ENCODE data around the gene MAP1A. TPM values are rescaled to one million over a fixed set of nuclear protein-coding genes. Genes with fewer than 3 reads are reported as not detected.

Gene MAP1A
- total and polyA plus RNA-seq, 2 of the 13 experiments (the other 11 are each of a cell fraction or from before 2014, with no cell fraction given): 0.01 to 0.07 TPM

GRCh38 chr15:43511012-43511885, 6.2 kb upstream of the MAP1A start (continued):
- TF ChIP-seq YEATS2 (CRISPR knock-in tag; IDR thresholded peaks at IDR 0.05; ENCODE audit: borderline replicate concordance): no peak
- no peak for TF ChIP-seq SKI (IDR thresholded peaks at IDR 0.05; ENCODE audit: partially characterized antibody)
- TF ChIP-seq SIX1 (CRISPR knock-in tag; IDR thresholded peaks at IDR 0.05; ENCODE audit: borderline replicate concordance): no peak
- TF ChIP-seq POLR2G (IDR thresholded peaks at IDR 0.05; ENCODE audit: low read depth, low read length): no peak
- 0 out of 2 replicates have a peak, but pooled peaks have one; percentile 53 for TF ChIP-seq MXD4 (CRISPR knock-in tag; IDR thresholded peaks at IDR 0.05)
- TF ChIP-seq SMAD1 (CRISPR knock-in tag; IDR thresholded peaks at IDR 0.05; ENCODE audit: borderline replicate concordance, low read depth): 0 out of 2 replicates have a peak, but pooled peaks have one; percentile 13
- TF ChIP-seq ZFP41 (CRISPR knock-in tag; IDR thresholded peaks at IDR 0.05; ENCODE audit: borderline replicate concordance): no peak
- 0 out of 2 replicates have a peak, but pooled peaks have one; percentile 12 for TF ChIP-seq ZNF567 (CRISPR knock-in tag; IDR thresholded peaks at IDR 0.05; ENCODE audit: borderline replicate concordance)
- TF ChIP-seq SIX4 (CRISPR knock-in tag; IDR thresholded peaks at IDR 0.05): no peak
- no peak for TF ChIP-seq YY1 (IDR thresholded peaks at IDR 0.05; ENCODE audit: insufficient read depth, insufficient replicate concordance, low read depth, low read length)
- TF ChIP-seq NFRKB (IDR thresholded peaks at IDR 0.05): no peak
- no peak for TF ChIP-seq MNT (IDR thresholded peaks at IDR 0.05)
- no peak for TF ChIP-seq PCBP2 (optimal IDR thresholded peaks at IDR 0.05; ENCODE audit: low read depth, low read length, poor library complexity, severe bottlenecking)
- TF ChIP-seq ETV6 (CRISPR knock-in tag; conservative IDR thresholded peaks at IDR 0.05): no peak
- TF ChIP-seq PRDM10 (CRISPR knock-in tag; IDR thresholded peaks at IDR 0.05; ENCODE audit: low read depth): no peak

All from HepG2 (cell line).